Tibial nerve (tissue), 4 donors: ENCODE measurements around the gene PTDSS2. TPM values are rescaled to one million over a fixed set of nuclear protein-coding genes. Genes with fewer than 3 reads are reported as not detected.

ENCODE experiments used
- DNase-seq, 2 donors: peaks; one replicate each; pipeline ENCODE4 v3.0.0-alpha.2; 2019; ENCODE audit warnings: low spot score in 2 of 2
- H3K27ac ChIP-seq, 4 donors: fragments of 200-600 bp; sonication (generic) in 3 of 4; one replicate each; pipeline ENCODE4 v1.5.1; 2017 to 2019; ENCODE audit warnings: mild to moderate bottlenecking in 1 of 4
- H3K27me3 ChIP-seq, 2 donors: fragments of 200-600 bp; sonication (generic) in 1 of 2; one replicate each; pipeline versions ENCODE4 v1.5.1 to v1.6.0; 2017 to 2019
- H3K36me3 ChIP-seq, 3 donors: fragments of 200-600 bp; sonication (generic); one replicate each; pipeline ENCODE4 v1.5.1; 2018 to 2019
- H3K4me1 ChIP-seq, 4 donors: fragments of 200-600 bp; sonication (generic) in 3 of 4; one replicate each; pipeline ENCODE4 v1.5.1; 2017 to 2019
- H3K4me3 ChIP-seq, 4 donors: fragments of 200-600 bp; sonication (generic) in 3 of 4; one replicate each; pipeline ENCODE4 v1.5.1; 2017 to 2019; ENCODE audit warnings: mild to moderate bottlenecking in 1 of 4, moderate library complexity in 1 of 4
- H3K9me3 ChIP-seq, 4 donors: fragments of 200-600 bp; sonication (generic) in 3 of 4; one replicate each; pipeline ENCODE4 v1.5.1; 2017 to 2019
- EP300 ChIP-seq, 2 donors: sonication (generic); formaldehyde crosslinking; IDR thresholded peaks; one replicate each; pipeline ENCODE4 v1.6.1; 2017; ENCODE audit warnings: antibody characterized with exemption in 2 of 2, mild to moderate bottlenecking in 1 of 2
- POLR2A ChIP-seq, 2 donors: fragments of 450-650 bp; IDR thresholded peaks; one replicate each; pipeline ENCODE4 v1.6.1; 2017; ENCODE audit warnings: antibody characterized with exemption in 2 of 2, mild to moderate bottlenecking in 2 of 2, moderate library complexity in 2 of 2
- WGBS, 2 donors: methylation state at CpG; one replicate each; pipeline ENCODE4 v1.1.5; 2018; 5-methylcytosine and 5-hydroxymethylcytosine counted together
- total RNA-seq, 4 donors: library from RNA; depleted of rRNA; stranded (reverse); fragments of >200 nt; gene quantifications; one replicate each; pipeline ENCODE4 v1.1.0, GENCODE V29; 2016
- TF ChIP-seq, protein P1 (sequence below), 5 experiments: fragments of 200-600 bp in 3 of 5; fragments of 450-650 bp in 2 of 5; sonication (generic) in 3 of 5; IDR thresholded peaks; one replicate each; pipeline ENCODE4 v1.5.1; 2016 to 2019; ENCODE audit warnings: antibody characterized with exemption in 5 of 5, mild to moderate bottlenecking in 3 of 5, moderate library complexity in 2 of 5

Gene PTDSS2
- total RNA-seq, 4 donors from 2014 or later = 54.2 to 100 (median 63.9) TPM

GRCh38 chr11:501001-501682, 51.1 kb downstream of the PTDSS2 start:
- H3K36me3 ChIP-seq = peaks cover 8 to 63% (median 32%) of the 10 kb centered on the region in 3 donors

DNA sequence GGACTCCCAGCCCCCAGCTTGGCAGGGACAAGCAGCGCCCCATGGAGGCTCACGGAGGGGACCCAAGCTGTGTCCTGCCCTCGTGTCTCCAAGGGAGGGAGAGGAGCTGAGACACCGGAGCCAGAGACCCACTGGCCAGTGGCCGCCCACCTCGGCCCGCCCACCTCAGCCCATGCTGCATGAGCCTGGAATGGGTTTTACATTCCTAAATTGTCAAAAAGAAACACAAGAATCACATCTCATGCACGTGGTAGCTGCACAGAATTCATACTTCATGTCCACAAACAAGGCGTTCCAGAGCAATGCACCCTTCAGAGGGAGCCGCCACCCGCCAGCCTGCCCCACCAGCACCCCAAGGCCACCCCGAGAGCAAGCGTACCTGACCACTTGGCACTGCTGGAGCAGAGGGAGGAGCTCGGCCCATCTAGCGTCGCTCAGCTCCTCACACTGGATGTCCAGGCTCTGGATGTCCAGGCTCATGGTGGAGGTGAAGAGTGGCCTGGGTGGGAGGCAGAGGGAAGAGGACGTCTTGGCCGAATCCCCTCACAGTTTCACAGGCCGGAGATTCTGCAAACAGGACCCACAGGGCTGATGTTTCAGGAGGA, 51.7 kb downstream of the PTDSS2 start:
- DNase-seq = no peak
- Histone ChIP-seq H3K36me3 (peaks cover 8 to 57% (median 32%) of the 10 kb centered on the region in 3 donors), H3K4me1 (peaks cover 0 to 46% (median 39%) of the 10 kb centered on the region in 4 donors), H3K27ac (peak overlapping the region in 1 of 4 donors; percentile 98), H3K27me3 (no peaks in the 10 kb centered on the region), H3K9me3 (no peaks in the 10 kb centered on the region), H3K4me3 (no peak overlapping the region)
- 81 to 87% methylated on average over 15 to 19 of the region's 19 CpGs for WGBS, 2 donors
- TF ChIP-seq, protein P1, sequence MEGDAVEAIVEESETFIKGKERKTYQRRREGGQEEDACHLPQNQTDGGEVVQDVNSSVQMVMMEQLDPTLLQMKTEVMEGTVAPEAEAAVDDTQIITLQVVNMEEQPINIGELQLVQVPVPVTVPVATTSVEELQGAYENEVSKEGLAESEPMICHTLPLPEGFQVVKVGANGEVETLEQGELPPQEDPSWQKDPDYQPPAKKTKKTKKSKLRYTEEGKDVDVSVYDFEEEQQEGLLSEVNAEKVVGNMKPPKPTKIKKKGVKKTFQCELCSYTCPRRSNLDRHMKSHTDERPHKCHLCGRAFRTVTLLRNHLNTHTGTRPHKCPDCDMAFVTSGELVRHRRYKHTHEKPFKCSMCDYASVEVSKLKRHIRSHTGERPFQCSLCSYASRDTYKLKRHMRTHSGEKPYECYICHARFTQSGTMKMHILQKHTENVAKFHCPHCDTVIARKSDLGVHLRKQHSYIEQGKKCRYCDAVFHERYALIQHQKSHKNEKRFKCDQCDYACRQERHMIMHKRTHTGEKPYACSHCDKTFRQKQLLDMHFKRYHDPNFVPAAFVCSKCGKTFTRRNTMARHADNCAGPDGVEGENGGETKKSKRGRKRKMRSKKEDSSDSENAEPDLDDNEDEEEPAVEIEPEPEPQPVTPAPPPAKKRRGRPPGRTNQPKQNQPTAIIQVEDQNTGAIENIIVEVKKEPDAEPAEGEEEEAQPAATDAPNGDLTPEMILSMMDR (IDR thresholded peaks at IDR 0.05) = no peak
- TF ChIP-seq EP300 (IDR thresholded peaks at IDR 0.05) (no peak), POLR2A (IDR thresholded peaks at IDR 0.05) (no peak)

More at GRCh38 chr11:501001-501682, 51.1 kb downstream of the PTDSS2 start:
- Histone ChIP-seq H3K27me3 (no peaks in the 10 kb centered on the region), H3K4me3 (no peak overlapping the region), H3K9me3 (no peaks in the 10 kb centered on the region), H3K27ac (no peak overlapping the region), H3K4me1 (peaks cover 0 to 46% (median 39%) of the 10 kb centered on the region in 4 donors)
- TF ChIP-seq, protein P1 (IDR thresholded peaks at IDR 0.05) = no peak
- TF ChIP-seq EP300 (IDR thresholded peaks at IDR 0.05) (no peak), POLR2A (IDR thresholded peaks at IDR 0.05) (no peak)
- 89 to 92% methylated on average over 20 to 24 of the region's 24 CpGs for WGBS, 2 donors
- DNase-seq = no peak

GRCh38 chr11:502288-503178, 52.5 kb downstream of the PTDSS2 start:
- no peaks in the 10 kb centered on the region for H3K27me3 ChIP-seq
- 72 to 81% methylated on average over 9 to 10 of the region's 10 CpGs for WGBS, 2 donors
- H3K27ac ChIP-seq = peak overlapping the region in 3 of 4 donors; percentile 98 to 99 (median 99)
- H3K4me1 ChIP-seq = peaks cover 0 to 48% (median 39%) of the 10 kb centered on the region in 4 donors
- H3K9me3 ChIP-seq = no peaks in the 10 kb centered on the region
- no peak for TF ChIP-seq EP300 (IDR thresholded peaks at IDR 0.05)
- TF ChIP-seq, protein P1 (IDR thresholded peaks at IDR 0.05) = no peak
- TF ChIP-seq POLR2A (IDR thresholded peaks at IDR 0.05) = no peak
- no peak for DNase-seq
- no peak overlapping the region for H3K4me3 ChIP-seq
- H3K36me3 ChIP-seq = peaks cover 8 to 49% (median 31%) of the 10 kb centered on the region in 3 donors

DNA sequence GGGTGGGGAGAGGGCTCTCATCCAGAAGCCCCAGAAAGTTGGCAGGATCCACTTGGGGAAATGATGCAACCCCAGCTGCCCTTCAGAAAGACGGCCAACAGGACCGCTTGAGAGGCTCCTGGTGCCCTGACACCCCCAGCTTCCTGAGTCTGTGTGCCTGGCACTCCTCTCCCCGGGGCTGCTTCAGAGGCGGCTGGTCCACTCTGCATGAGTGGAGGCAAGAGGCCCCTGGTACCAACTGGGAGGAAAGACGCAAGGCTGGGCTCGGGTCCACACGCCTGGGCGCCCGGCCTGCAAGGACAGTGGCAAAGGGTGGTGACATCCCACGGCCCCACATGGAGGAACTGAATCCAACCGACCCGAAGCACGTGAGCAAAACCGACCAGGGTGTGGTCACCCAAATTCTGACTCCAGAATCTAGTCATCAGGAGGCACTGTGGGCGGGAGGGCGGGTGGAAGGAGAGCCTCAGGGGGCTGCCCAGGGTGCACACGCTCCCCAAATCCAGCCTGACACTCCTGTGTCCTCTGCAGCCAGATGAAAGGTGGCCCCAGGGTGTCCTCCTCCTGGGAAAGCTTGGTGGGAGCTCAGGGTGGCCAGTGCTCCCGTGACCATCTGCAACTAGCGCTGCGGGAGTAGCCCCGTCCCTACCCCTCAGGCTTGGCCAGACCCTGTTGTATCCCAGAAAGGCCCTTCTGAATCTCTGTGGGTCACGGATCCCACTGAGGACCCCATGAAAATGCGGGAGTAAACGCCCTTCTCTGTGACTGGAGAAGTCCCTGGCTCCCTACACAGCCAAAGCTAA, 53.3 kb downstream of the PTDSS2 start:
- TF ChIP-seq EP300 (IDR thresholded peaks at IDR 0.05) (no peak), POLR2A (IDR thresholded peaks at IDR 0.05) (no peak)
- TF ChIP-seq, protein P1 (IDR thresholded peaks at IDR 0.05) = no peak
- DNase-seq = peak in 1 of 2 donors; percentile 51
- peaks cover 0 to 56% (median 44%) of the 10 kb centered on the region in 4 donors for H3K4me1 ChIP-seq
- WGBS, 2 donors = 47 to 50% methylated on average over 20 to 23 of the region's 24 CpGs
- no peaks in the 10 kb centered on the region for H3K9me3 ChIP-seq
- no peaks in the 10 kb centered on the region for H3K27me3 ChIP-seq
- peaks cover 5 to 41% (median 23%) of the 10 kb centered on the region in 3 donors for H3K36me3 ChIP-seq
- peak overlapping the region; percentile 97 to 99 (median 98) for H3K27ac ChIP-seq
- peak overlapping the region in 3 of 4 donors; percentile 36 to 75 (median 46) for H3K4me3 ChIP-seq
